Measurements from ENCODE around the gene RSPH3.

RSPH3 gene

DNA sequence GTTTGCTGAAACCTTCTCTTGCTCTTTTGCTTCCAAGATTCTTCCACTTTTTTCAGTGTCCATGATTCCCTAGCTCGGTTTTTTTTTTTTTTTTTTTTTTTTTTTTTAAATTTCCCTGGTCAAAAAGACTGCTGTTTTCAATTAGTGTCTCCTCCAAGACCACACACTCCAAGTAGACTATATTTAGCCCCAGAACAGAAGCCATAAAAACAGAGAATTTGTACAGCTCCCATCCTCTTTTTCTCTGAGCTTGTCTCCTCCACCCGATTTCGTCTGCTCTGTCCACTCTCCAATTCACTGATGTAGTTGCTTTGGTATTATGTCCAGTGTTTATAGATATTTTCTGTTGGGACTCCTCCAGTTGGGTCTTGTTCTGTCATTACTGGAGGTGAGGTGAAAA lies 37.6 kb downstream of the RSPH3 start:
- Histone ChIP-seq H3K27me3 (ENCODE audit: control insufficient read depth, low read length) (no peaks in the 10 kb centered on the region), H3K9me2 (replicated peaks; ENCODE audit: control insufficient read depth, low read length) (no peaks in the 10 kb centered on the region), H3K4me1 (ENCODE audit: control insufficient read depth, low read length) (peaks cover 14% of the 10 kb centered on the region), H4K20me1 (ENCODE audit: control insufficient read depth, insufficient read depth, low read depth, low read length) (no peaks in the 10 kb centered on the region), H3K36me3 (ENCODE audit: control insufficient read depth, low read length) (no peaks in the 10 kb centered on the region), H3K27ac (ENCODE audit: low read depth, low read length) (no peak overlapping the region), H3K9me3 (ENCODE audit: control insufficient read depth, insufficient read depth, low read length) (no peaks in the 10 kb centered on the region), H3K79me2 (ENCODE audit: control insufficient read depth, low read length) (no peaks in the 10 kb centered on the region), H3F3A (ENCODE audit: control insufficient read depth, insufficient read depth) (no peaks in the 10 kb centered on the region; the same call in 1 of the 2 replicates), H3K4me3 (ENCODE audit: low read length) (no peak overlapping the region), H3K4me2 (ENCODE audit: low read length) (no peak overlapping the region)
- TF ChIP-seq, protein P1, sequence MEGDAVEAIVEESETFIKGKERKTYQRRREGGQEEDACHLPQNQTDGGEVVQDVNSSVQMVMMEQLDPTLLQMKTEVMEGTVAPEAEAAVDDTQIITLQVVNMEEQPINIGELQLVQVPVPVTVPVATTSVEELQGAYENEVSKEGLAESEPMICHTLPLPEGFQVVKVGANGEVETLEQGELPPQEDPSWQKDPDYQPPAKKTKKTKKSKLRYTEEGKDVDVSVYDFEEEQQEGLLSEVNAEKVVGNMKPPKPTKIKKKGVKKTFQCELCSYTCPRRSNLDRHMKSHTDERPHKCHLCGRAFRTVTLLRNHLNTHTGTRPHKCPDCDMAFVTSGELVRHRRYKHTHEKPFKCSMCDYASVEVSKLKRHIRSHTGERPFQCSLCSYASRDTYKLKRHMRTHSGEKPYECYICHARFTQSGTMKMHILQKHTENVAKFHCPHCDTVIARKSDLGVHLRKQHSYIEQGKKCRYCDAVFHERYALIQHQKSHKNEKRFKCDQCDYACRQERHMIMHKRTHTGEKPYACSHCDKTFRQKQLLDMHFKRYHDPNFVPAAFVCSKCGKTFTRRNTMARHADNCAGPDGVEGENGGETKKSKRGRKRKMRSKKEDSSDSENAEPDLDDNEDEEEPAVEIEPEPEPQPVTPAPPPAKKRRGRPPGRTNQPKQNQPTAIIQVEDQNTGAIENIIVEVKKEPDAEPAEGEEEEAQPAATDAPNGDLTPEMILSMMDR (IDR thresholded peaks at IDR 0.05; ENCODE audit: low read depth, low read length, poor library complexity, severe bottlenecking), result no peak
- no peak for TF ChIP-seq EZH2phosphoT487 (IDR thresholded peaks at IDR 0.05; ENCODE audit: borderline replicate concordance, low read length)

DNA sequence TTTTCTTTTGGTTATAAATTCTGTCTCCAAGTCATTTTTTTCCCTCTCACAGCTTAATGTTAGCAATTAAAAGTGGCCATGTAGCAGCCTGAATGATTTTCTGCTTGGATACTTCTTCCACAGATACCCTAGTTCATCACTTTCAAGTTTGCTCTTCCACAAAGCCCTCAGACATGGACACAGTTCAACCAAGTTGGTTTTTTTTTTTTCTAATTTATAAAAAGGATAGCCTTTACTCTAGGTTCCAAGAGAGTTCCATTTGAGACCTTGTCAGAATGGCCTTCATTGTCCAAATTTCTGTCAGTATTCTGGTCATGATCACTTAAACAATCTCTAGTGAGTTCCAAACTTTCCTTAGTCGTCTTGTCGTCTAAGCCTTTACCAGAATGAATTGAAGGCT lies 40.0 kb downstream of the RSPH3 start:
- Histone ChIP-seq H3K9me2 (replicated peaks; ENCODE audit: control insufficient read depth, low read length) (no peaks in the 10 kb centered on the region), H3K4me1 (ENCODE audit: control insufficient read depth, low read length) (peaks cover 14% of the 10 kb centered on the region), H3K36me3 (ENCODE audit: control insufficient read depth, low read length) (no peaks in the 10 kb centered on the region), H3K27me3 (ENCODE audit: control insufficient read depth, low read length) (no peaks in the 10 kb centered on the region), H3K9me3 (ENCODE audit: control insufficient read depth, insufficient read depth, low read length) (no peaks in the 10 kb centered on the region), H3F3A (ENCODE audit: control insufficient read depth, insufficient read depth) (no peaks in the 10 kb centered on the region; the same call in 1 of the 2 replicates), H3K79me2 (ENCODE audit: control insufficient read depth, low read length) (no peaks in the 10 kb centered on the region), H3K4me3 (ENCODE audit: low read length) (no peak overlapping the region), H3K27ac (ENCODE audit: low read depth, low read length) (no peak overlapping the region), H4K20me1 (ENCODE audit: control insufficient read depth, insufficient read depth, low read depth, low read length) (no peaks in the 10 kb centered on the region), H3K4me2 (ENCODE audit: low read length) (no peak overlapping the region)
- TF ChIP-seq EZH2phosphoT487 (IDR thresholded peaks at IDR 0.05; ENCODE audit: borderline replicate concordance, low read length), result no peak
- TF ChIP-seq, protein P1 (IDR thresholded peaks at IDR 0.05; ENCODE audit: low read depth, low read length, poor library complexity, severe bottlenecking), result no peak

DNA sequence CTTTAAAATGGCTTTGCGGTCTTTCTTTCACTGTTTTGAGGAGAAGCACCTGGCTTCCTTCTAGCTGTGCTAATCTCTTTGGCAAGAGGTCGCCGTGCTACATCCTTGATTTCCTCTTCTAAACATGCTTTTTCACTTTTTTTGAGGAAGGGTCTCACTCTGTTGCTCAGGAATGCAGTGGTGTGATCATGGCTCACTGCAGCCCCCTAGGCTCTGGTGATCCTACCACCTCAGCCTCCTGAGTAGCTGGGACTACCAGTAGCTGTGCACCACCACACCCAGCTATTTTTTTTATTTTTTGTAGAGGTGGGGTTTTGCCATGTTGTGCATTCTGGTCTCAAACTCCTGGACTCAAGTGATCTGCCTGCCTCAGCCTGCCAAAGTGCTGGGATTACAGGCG lies 40.5 kb downstream of the RSPH3 start:
- H3K4me1 ChIP-seq (ENCODE audit: control insufficient read depth, low read length), result peaks cover 14% of the 10 kb centered on the region
- H3K79me2 ChIP-seq (ENCODE audit: control insufficient read depth, low read length), result no peaks in the 10 kb centered on the region
- H4K20me1 ChIP-seq (ENCODE audit: control insufficient read depth, insufficient read depth, low read depth, low read length), result no peaks in the 10 kb centered on the region
- no peaks in the 10 kb centered on the region for H3K9me2 ChIP-seq (replicated peaks; ENCODE audit: control insufficient read depth, low read length)
- no peak overlapping the region for H3K4me2 ChIP-seq (ENCODE audit: low read length)
- no peaks in the 10 kb centered on the region for H3K36me3 ChIP-seq (ENCODE audit: control insufficient read depth, low read length)
- H3K4me3 ChIP-seq (ENCODE audit: low read length), result no peak overlapping the region
- H3K9me3 ChIP-seq (ENCODE audit: control insufficient read depth, insufficient read depth, low read length), result no peaks in the 10 kb centered on the region
- H3K27ac ChIP-seq (ENCODE audit: low read depth, low read length), result no peak overlapping the region
- H3K27me3 ChIP-seq (ENCODE audit: control insufficient read depth, low read length), result no peaks in the 10 kb centered on the region
- TF ChIP-seq EZH2phosphoT487 (IDR thresholded peaks at IDR 0.05; ENCODE audit: borderline replicate concordance, low read length), result no peak
- TF ChIP-seq, protein P1 (IDR thresholded peaks at IDR 0.05; ENCODE audit: low read depth, low read length, poor library complexity, severe bottlenecking), result no peak
- H3F3A ChIP-seq (ENCODE audit: control insufficient read depth, insufficient read depth), result no peaks in the 10 kb centered on the region
